ENCODE data around the gene UFD1. TPM values are rescaled to one million over a fixed set of nuclear protein-coding genes. Genes with fewer than 3 reads are reported as not detected.
A peak's percentile ranks its signal among the peaks of the same experiment; 100 is the strongest.
"Not testable (repeated sequence)": the region's sequence is repeated elsewhere in the genome, so short reads cannot be mapped to it uniquely, and the experiment has no call there.

UFD1 gene
- polyA plus RNA-seq, 3 donors, result 39.6 to 73.8 (median 73.4) TPM

- no peak overlapping the region for H3K27ac ChIP-seq (ENCODE audit: low read depth, low read length)
- WGBS, 3 donors, result 79 to 83% (median 82%) methylated on average over 7 of the region's 7 CpGs
Measured at GRCh38 chr22:19443544-19444211, 35.3 kb downstream of the UFD1 start.

GRCh38 chr22:19442166-19442565 lies 36.8 kb downstream of the UFD1 start:
- WGBS, 3 donors, result 86 to 100% (median 98%) methylated on average over 2 of the region's 2 CpGs
- no peak overlapping the region for H3K27ac ChIP-seq (ENCODE audit: low read depth, low read length)

DNA sequence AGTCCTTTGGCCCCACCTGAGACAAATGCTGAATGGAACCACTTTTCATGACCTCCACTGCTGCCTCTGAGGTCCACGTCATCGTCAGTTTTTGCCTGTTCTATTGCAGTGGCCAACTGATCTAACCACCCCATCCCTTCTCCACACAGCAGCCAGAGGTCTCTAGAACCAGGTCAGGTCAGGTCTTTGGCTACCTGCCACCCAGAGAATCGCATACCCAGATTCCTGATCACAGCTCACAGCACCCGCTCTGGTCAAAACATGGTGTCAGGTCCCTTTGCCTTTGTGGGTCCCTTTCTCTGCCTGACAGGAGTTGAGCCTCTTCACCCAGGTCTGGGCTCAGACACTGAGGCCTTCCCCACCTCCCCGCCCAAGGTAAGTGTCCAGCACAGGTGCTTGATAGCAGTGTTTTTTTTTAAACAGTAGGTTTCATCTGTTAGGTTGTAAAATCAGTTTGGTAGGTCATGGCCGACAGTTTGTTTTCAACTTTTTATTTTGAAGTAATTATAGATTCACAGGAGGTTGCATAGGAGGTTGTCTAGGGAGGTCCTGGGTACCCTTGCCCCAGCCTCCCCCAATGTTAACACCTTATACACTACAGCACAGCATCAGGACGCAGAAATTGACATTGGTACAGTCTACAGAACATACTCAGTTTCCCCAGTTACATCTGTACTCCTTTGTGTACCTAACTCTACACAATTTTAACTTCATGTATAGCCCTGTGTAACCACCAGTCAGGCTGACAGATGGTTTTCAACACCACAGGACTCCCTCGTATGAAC lies 38.4 kb downstream of the UFD1 start:
- 76 to 88% (median 79%) methylated on average over 8 of the region's 8 CpGs for WGBS, 3 donors
- H3K27ac ChIP-seq (ENCODE audit: low read depth, low read length), result no peak overlapping the region

DNA sequence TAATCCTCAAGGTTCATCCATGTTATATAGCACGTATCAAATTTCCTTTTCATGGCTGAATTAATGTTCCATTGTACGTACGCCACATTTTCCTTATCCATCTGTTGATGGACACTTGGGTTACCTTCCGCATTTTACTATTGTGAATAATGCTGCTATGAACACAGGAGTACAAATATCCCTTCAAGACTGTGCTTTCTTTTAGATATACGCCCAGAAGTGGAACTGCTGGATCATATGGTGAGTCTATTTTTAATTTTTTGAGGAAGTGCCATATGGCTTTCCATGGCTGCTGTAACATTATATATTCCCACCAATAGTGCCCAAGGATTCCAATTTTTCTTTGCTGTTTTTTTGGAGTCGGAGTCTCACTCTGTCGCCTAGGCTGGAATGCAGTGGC lies 40.7 kb downstream of the UFD1 start:
- no peak overlapping the region for H3K27ac ChIP-seq (ENCODE audit: low read depth, low read length)
- 87 to 93% (median 92%) methylated on average over 7 of the region's 7 CpGs for WGBS, 3 donors

DNA sequence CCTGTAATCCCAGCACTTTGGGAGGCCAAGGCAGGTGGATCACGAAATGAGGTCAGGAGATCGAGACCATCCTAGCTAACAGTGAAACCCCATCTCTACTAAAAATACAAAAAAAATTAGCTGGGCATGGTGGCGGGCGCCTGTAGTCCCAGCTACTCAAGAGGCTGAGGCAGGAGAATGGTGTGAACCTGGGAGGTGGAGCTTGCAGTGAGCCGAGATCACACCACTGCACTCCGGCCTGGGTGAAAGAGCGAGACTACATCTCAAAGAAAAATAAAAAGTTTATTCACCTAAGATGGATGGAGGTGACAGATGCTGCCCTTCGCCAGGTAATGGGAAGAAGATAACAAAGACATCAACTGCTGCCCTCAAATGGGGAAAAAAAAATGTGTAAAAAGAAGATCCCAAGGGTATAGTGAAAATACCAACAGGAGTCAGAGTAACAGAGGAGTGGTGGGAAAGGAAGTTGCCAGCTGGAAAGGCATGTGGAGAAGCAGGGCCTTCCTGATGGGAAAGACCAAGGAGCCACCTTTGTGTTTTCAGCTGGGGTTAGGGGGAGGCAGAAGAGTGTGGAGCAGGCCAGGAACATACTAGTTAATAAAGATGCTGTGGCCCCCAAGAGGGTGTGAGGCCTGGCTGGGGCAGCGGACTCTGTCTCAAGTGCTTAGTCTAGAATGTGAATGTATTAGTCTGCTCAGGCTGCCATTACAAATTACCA lies 42.4 kb downstream of the UFD1 start:
- WGBS, 3 donors, result 94 to 97% (median 94%) methylated on average over 9 of the region's 9 CpGs
- not testable (repeated sequence) for H3K27ac ChIP-seq (ENCODE audit: low read depth, low read length)

GRCh38 chr22:19434829-19435580 lies 44.0 kb downstream of the UFD1 start:
- 76 to 79% (median 77%) methylated on average over 2 of the region's 2 CpGs for WGBS, 3 donors
- H3K27ac ChIP-seq (ENCODE audit: low read depth, low read length), result no peak overlapping the region

GRCh38 chr22:19434401-19434800 lies 44.6 kb downstream of the UFD1 start:
- WGBS, 3 donors, result 88 to 98% (median 95%) methylated on average over 7 of the region's 7 CpGs

DNA sequence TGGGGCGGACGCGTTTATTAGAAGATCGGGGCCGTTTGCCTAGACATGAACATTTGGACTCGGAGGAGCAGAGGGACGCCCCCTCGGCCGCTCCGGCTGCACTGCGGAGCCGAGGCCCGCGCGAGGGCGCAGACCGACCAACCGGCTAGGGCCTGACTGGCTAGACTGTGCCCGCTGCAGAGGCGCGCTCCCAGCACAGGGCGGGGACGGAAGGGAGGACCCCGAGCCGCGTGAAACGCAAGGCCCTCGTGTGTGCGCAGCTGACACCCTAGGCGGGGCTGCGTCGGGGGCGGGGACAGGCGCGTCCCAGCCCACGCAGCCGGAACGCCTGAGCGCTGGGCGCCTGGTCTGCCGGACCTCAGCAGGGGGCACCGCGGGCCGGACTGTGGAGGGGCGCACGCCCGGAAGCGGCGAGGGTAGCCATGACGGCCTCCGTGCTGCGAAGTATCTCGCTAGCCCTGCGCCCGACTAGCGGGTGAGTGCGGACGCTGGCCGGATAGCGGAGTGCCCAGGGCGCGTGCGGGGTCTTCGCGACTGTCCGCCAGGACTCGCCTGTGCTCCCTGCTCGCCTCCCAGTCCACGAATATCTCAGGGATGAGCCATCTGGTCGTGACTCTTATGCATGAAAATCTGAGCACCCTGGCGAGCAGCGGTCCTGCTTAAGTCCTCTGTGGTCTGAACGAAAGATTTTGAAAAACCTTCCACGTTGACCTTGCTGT lies 46.7 kb downstream of the UFD1 start, which contains the start of gene MRPL40:
Gene MRPL40 (plus strand): TSS at position 413 of the 719 bp plus-strand sequence. CDS start 10 bp downstream, at position 423.
- peak within 1 kb of the TSS; percentile 30 for H3K27ac ChIP-seq (ENCODE audit: low read depth, low read length)
- WGBS, 3 donors, result 0 to 1% (median 0%) methylated on average over 68 to 74 of the region's 74 CpGs

More at GRCh38 chr22:19434401-19434800, 44.6 kb downstream of the UFD1 start:
- H3K27ac ChIP-seq (ENCODE audit: low read depth, low read length), result no peak overlapping the region

GRCh38 chr22:19431649-19432132 lies 47.3 kb downstream of the UFD1 start, which contains the start of gene HIRA:
TSS of gene HIRA (minus strand) at chr22:19431733. CDS start at chr22:19431476, 257 bp downstream.
- peak within 1 kb of the TSS; percentile 30 for H3K27ac ChIP-seq (ENCODE audit: low read depth, low read length)
- 0 to 1% (median 0%) methylated on average over 51 to 66 of the region's 66 CpGs for whole genome bisulfite sequencing, 3 donors

GRCh38 chr22:19430890-19431541 lies 48.0 kb downstream of the UFD1 start:
- no peak overlapping the region for H3K27ac ChIP-seq (ENCODE audit: low read depth, low read length)
- 0 to 1% (median 1%) methylated on average over 44 to 53 of the region's 53 CpGs for WGBS, 3 donors

GRCh38 chr22:19429950-19430889 lies 48.8 kb downstream of the UFD1 start:
- 6 to 11% (median 8%) methylated on average over 12 of the region's 12 CpGs for WGBS, 3 donors
- H3K27ac ChIP-seq (ENCODE audit: low read depth, low read length), result no peak overlapping the region

DNA sequence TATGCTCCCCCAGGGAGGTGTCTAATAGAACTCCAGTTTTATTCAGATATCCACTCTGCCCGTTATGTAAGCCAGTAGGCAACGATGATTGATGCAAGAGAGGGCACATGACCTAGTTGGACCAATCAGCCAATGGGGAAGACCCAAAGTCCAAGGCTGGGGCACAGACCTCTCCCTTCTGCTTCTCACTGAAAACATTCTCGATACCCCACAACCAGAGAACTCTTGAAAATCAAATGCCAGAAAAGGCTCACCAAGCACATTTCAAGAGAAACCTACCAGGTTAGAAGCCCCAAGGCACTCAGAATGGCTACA lies 54.9 kb downstream of the UFD1 start:
- WGBS, 3 donors, result 60 to 73% (median 62%) methylated on average over 3 of the region's 3 CpGs
- no peak overlapping the region for H3K27ac ChIP-seq (ENCODE audit: low read depth, low read length)

DNA sequence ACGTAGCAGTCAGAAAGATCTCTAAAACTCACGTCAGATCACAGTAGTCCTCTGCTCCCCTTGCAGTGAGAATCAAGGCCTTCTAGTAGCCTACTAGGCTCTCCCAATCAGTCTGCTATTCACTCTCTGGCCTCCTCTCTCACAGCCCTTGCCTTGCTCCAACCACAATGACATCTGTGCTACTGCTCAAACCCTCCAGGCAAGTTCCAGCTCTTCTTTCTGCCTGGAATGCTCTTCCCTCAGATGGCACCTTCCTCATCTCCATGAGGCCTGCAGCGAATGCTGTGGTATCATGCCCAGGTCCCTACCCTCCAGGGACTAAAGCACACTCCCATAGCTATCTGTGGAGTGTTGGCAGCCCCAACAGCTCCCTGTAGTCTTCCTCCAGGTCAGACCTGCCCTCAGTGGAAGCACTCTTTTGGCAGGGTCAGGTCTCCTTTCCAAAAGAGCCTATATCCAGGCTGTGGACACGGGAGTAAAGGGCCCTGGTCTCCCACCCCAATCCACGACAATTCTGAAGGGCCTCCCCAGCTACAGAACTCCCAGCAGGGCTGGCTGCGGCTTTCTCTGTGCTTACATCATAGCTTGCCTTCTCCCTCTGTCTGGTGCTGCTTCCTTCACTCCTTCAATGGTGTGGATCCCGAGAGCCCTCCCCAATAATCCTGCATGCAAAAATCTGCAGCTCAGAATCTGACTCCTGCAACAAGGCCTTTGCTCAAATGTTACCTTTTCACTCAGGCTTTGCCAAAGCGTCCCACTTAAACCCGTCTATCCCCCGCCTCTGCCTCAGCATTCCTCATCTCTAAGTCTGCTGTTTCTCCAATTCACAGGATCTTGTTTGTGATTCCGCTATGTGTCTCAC lies 56.3 kb downstream of the UFD1 start:
- H3K27ac ChIP-seq (ENCODE audit: low read depth, low read length), result no peak overlapping the region
- 82 to 86% (median 83%) methylated on average over 11 of the region's 11 CpGs for WGBS, 3 donors

- H3K27ac ChIP-seq (ENCODE audit: low read depth, low read length), result no peak overlapping the region
Measured at GRCh38 chr22:19420321-19420720, 58.7 kb downstream of the UFD1 start.

DNA sequence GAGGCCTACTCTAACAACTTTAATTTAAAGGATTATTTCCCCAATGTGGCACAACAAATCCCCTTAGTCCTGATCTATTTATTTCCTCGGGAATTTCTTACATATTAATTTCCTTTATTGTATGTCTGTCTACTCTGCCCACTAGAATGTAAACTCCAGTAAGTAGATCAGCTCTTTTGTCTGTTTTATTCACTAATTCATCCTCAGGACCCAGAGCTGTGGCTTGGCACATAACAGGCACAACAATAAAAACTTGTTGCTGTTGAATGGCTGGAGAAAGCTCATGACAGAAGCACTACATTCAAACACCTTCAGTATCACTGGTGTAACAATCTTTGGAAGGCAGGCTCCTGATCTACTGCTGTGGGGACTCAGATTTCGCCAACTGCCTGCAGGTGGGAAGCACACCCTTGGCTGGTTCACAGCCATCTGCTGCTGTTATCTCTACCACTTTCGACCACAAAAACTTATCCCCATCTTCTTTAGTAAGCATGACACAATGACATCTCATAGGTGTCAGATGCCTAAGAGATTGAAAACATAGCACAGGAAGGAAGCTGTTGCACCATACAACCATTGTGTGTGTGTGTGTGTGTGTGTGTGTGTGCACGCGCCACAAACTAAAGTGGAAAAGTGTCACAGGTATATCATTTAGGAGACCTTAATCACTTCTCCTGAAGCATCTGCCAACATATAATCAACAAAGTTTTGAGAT lies 59.4 kb downstream of the UFD1 start:
- WGBS, 3 donors, result 54 to 70% (median 62%) methylated on average over 5 of the region's 5 CpGs
- no peak overlapping the region for H3K27ac ChIP-seq (ENCODE audit: low read depth, low read length)

More at GRCh38 chr22:19420321-19420720, 58.7 kb downstream of the UFD1 start:
- WGBS, 3 donors, result 87 to 93% (median 91%) methylated on average over 6 of the region's 6 CpGs
